T-cell (primary cell): ENCODE data around the gene NLRX1. TPM values are rescaled to one million over a fixed set of nuclear protein-coding genes. Genes with fewer than 3 reads are reported as not detected.
A peak's percentile ranks its signal among the peaks of the same experiment; 100 is the strongest.

Experiments used
- ATAC-seq, 4 experiments: fragments of 200-7000 bp in 3 of 4; fragments of 150-1000 bp in 1 of 4; cut with Tn5 transposase; replicated peaks in 1 of 4; 1 replicate in 3 of 4; 2 replicates in 1 of 4; pipeline ENCODE4 v1.10.0; 2021; ENCODE audit warnings: moderate library complexity in 3 of 4, mild to moderate bottlenecking in 2 of 4, moderate number of reproducible peaks in 1 of 4
- CTCF ChIA-PET, 2 donors: fragments of 300-600 bp; sonication (Branson Sonifier 250); formaldehyde crosslinking; loops; one replicate each; lab custom pipeline; 2022; ENCODE audit warnings: antibody characterized with exemption in 2 of 2; lab: Charles Lee
- POLR2A ChIA-PET, 2 donors: fragments of 300-600 bp; sonication (Branson Sonifier 250); formaldehyde crosslinking; loops; one replicate each; lab custom pipeline; 2022; ENCODE audit warnings: antibody characterized with exemption in 2 of 2; lab: Charles Lee
- DNase-seq, 35 experiments: peaks; one replicate each; pipeline versions ENCODE4 v3.0.0 to v3.0.0-alpha.2; 2013 to 2023
- H3K27ac ChIP-seq: one replicate; pipeline ENCODE4 v1.5.1; 2013; ENCODE audit warnings: low read length
- H3K27me3 ChIP-seq, 2 experiments: replicated peaks in 1 of 2; 1 replicate in 1 of 2; 2 replicates in 1 of 2; pipeline versions ENCODE4 v1.6.1 to v1.7.0; 2013; ENCODE audit warnings: low read length in 1 of 2, mixed read lengths in 1 of 2; ENCODE audit not compliant: control insufficient read depth in 2 of 2, insufficient read depth in 2 of 2; ENCODE audit errors: extremely low read depth in 1 of 2
- H3K36me3 ChIP-seq, 2 donors: 1 replicate in 1 of 2; 2 replicates in 1 of 2; pipeline versions ENCODE4 v1.6.1 to v1.7.0; 2013; ENCODE audit warnings: low read length in 1 of 2; ENCODE audit not compliant: control insufficient read depth in 2 of 2, insufficient read depth in 1 of 2; ENCODE audit errors: extremely low read depth in 1 of 2
- H3K4me1 ChIP-seq, 2 experiments: 1 replicate in 1 of 2; 2 replicates in 1 of 2; pipeline versions ENCODE4 v1.6.1 to v1.7.0; 2013; ENCODE audit warnings: low read length in 2 of 2, mixed read lengths in 1 of 2; ENCODE audit not compliant: insufficient read depth in 2 of 2, control insufficient read depth in 1 of 2; ENCODE audit errors: extremely low read depth in 1 of 2
- H3K4me3 ChIP-seq, 2 donors: 1 replicate in 1 of 2; 2 replicates in 1 of 2; pipeline versions ENCODE4 v1.5.1 to v1.7.0; 2013; ENCODE audit warnings: mild to moderate bottlenecking in 2 of 2, low read length in 1 of 2, moderate library complexity in 1 of 2; ENCODE audit not compliant: control insufficient read depth in 1 of 2; ENCODE audit errors: extremely low read depth in 1 of 2
- H3K9me3 ChIP-seq: 2 replicates; pipeline ENCODE4 v1.7.0; 2013
- H3K27ac Mint-ChIP-seq, 2 donors: one replicate each; pipeline ENCODE4 v1.8.0; 2020 to 2021; ENCODE audit warnings: mild to moderate bottlenecking in 2 of 2, mixed read lengths in 2 of 2
- H3K27me3 Mint-ChIP-seq, 2 donors: one replicate each; pipeline ENCODE4 v1.8.0; 2021 to 2022; ENCODE audit warnings: mixed read lengths in 2 of 2
- H3K36me3 Mint-ChIP-seq: one replicate; pipeline ENCODE4 v1.8.0; 2021; ENCODE audit warnings: mixed read lengths
- H3K4me1 Mint-ChIP-seq, 3 donors: one replicate each; pipeline ENCODE4 v1.8.0; 2020 to 2022; ENCODE audit warnings: mixed read lengths in 3 of 3, mild to moderate bottlenecking in 1 of 3
- H3K4me3 Mint-ChIP-seq, 3 donors: one replicate each; pipeline ENCODE4 v1.8.0; 2020 to 2022; ENCODE audit warnings: mild to moderate bottlenecking in 3 of 3, mixed read lengths in 3 of 3, moderate library complexity in 3 of 3
- H3K9me3 Mint-ChIP-seq, 3 donors: one replicate each; pipeline ENCODE4 v1.8.0; 2020 to 2022; ENCODE audit warnings: mixed read lengths in 3 of 3
- WGBS: methylation state at CpG from one replicate; pipeline ENCODE4 v1.1.5; 2013; ENCODE audit warnings: missing lambda C conversion rate; ENCODE audit not compliant: insufficient coverage; 5-methylcytosine and 5-hydroxymethylcytosine counted together
- total RNA-seq, 35 experiments: library from RNA in 6 of 35; stranded (reverse) in 6 of 35; fragments of 120-200 nt in 1 of 35; gene quantifications; one replicate each; pipeline versions ENCODE4 v1.2.1 to v1.2.4 and lab custom pipeline; 2013 to 2026

NLRX1 gene
- total RNA-seq, 5 donors from 2014 or later (not counting 1 experiment from before 2014, with no cell fraction given), result 6.5 to 12.8 (median 11.6) TPM

GRCh38 chr11:119167933-119168332 is 592 bp upstream of the NLRX1 start:
- ATAC-seq (no peak), DNase-seq (no peak)
- no peaks in the 10 kb centered on the region for H3K9me3 ChIP-seq
- H3K27ac ChIP-seq, result peak overlapping the region; percentile 59
- H3K36me3 ChIP-seq, result peaks cover 0 to under 1% of the 10 kb centered on the region in 2 donors
- Mint-ChIP-seq H3K27ac (peak overlapping the region in 1 of 2 donors; percentile 55), H3K9me3 (no peaks in the 10 kb centered on the region), H3K36me3 (no peaks in the 10 kb centered on the region), H3K4me1 (peaks cover 6 to 20% (median 8%) of the 10 kb centered on the region in 3 donors), H3K4me3 (peak overlapping the region; percentile 65 to 85 (median 81)), H3K27me3 (no peaks in the 10 kb centered on the region)
- ChIA-PET CTCF (no interaction called here), POLR2A (no interaction called here)
- peaks cover 0 to 2% of the 10 kb centered on the region in 2 experiments for H3K27me3 ChIP-seq
- no peak overlapping the region for H3K4me3 ChIP-seq
- H3K4me1 ChIP-seq, result peaks cover 0 to 14% of the 10 kb centered on the region in 2 experiments
- 87% methylated on average over 3 of the region's 6 CpGs for WGBS

GRCh38 chr11:119169282-119169719 is 776 bp downstream of the NLRX1 start:
- Mint-ChIP-seq H3K27me3 (no peaks in the 10 kb centered on the region), H3K9me3 (no peaks in the 10 kb centered on the region), H3K27ac (peak overlapping the region; percentile 73 to 78), H3K4me1 (peaks cover 7 to 20% (median 8%) of the 10 kb centered on the region in 3 donors), H3K4me3 (peak overlapping the region; percentile 81 to 86 (median 85)), H3K36me3 (peaks cover 4% of the 10 kb centered on the region)
- H3K36me3 ChIP-seq, result peaks cover 3 to 4% of the 10 kb centered on the region in 2 donors
- peak overlapping the region; percentile 77 to 85 for H3K4me3 ChIP-seq
- no peaks in the 10 kb centered on the region for H3K27me3 ChIP-seq
- H3K27ac ChIP-seq, result peak overlapping the region; percentile 55
- 19% methylated on average over 15 of the region's 15 CpGs for WGBS
- POLR2A ChIA-PET, result no interaction called here
- ATAC-seq (peak; percentile 30 to 39 (median 36)), DNase-seq (peak in 18 of 35 experiments; percentile 4 to 39 (median 15))
- peaks cover 0 to 14% of the 10 kb centered on the region in 2 experiments for H3K4me1 ChIP-seq
- CTCF ChIA-PET, result interaction anchor here (0.5 to 1.5 kb wide), 10 partner anchors 10 to 1896 kb away, joined by 3 to 10 read pairs (median 4); partner anchors contain the start of gene CBL (in 1 of the 2)
- no peaks in the 10 kb centered on the region for H3K9me3 ChIP-seq

GRCh38 chr11:119172513-119172912 is 4.0 kb downstream of the NLRX1 start:
- H3K27me3 ChIP-seq, result no peaks in the 10 kb centered on the region
- no peaks in the 10 kb centered on the region for H3K9me3 ChIP-seq
- peaks cover under 1 to 15% of the 10 kb centered on the region in 2 experiments for H3K4me1 ChIP-seq
- H3K27me3 Mint-ChIP-seq, result no peaks in the 10 kb centered on the region
- ATAC-seq, result no peak
- H3K27ac ChIP-seq, result no peak overlapping the region
- no peak overlapping the region for H3K27ac Mint-ChIP-seq
- WGBS, result 83% methylated on average over 1 of the region's 2 CpGs
- peaks cover 12 to 13% of the 10 kb centered on the region in 2 donors for H3K36me3 ChIP-seq
- H3K4me1 Mint-ChIP-seq, result peaks cover 8 to 22% (median 11%) of the 10 kb centered on the region in 3 donors
- ChIA-PET POLR2A (no interaction called here), CTCF (no interaction called here)
- no peak for DNase-seq
- H3K9me3 Mint-ChIP-seq, result no peaks in the 10 kb centered on the region
- H3K36me3 Mint-ChIP-seq, result peaks cover 14% of the 10 kb centered on the region
- H3K4me3 ChIP-seq, result no peak overlapping the region
- no peak overlapping the region for H3K4me3 Mint-ChIP-seq

GRCh38 chr11:119173453-119173852 is 4.9 kb downstream of the NLRX1 start:
- H3K27ac ChIP-seq, result no peak overlapping the region
- Mint-ChIP-seq H3K9me3 (no peaks in the 10 kb centered on the region), H3K4me3 (no peak overlapping the region), H3K27me3 (no peaks in the 10 kb centered on the region), H3K36me3 (peaks cover 17% of the 10 kb centered on the region), H3K27ac (no peak overlapping the region), H3K4me1 (peaks cover 13 to 24% (median 21%) of the 10 kb centered on the region in 3 donors)
- H3K4me3 ChIP-seq, result no peak overlapping the region
- H3K4me1 ChIP-seq, result peaks cover 9 to 19% of the 10 kb centered on the region in 2 experiments
- DNase-seq, result no peak
- POLR2A ChIA-PET, result no interaction called here
- 98% methylated on average over 21 of the region's 21 CpGs for WGBS
- no peak for ATAC-seq
- H3K9me3 ChIP-seq, result no peaks in the 10 kb centered on the region
- H3K36me3 ChIP-seq, result peaks cover 12 to 13% of the 10 kb centered on the region in 2 donors
- CTCF ChIA-PET, result interaction anchor here in 1 of 2 donors (1.3 kb wide), 1 partner anchor 23 kb away, joined by 3 read pairs; no protein-coding TSS in a partner anchor
- no peaks in the 10 kb centered on the region for H3K27me3 ChIP-seq

- Mint-ChIP-seq H3K4me1 (peaks cover 6 to 15% (median 13%) of the 10 kb centered on the region in 3 donors), H3K36me3 (peaks cover 21% of the 10 kb centered on the region), H3K27me3 (no peaks in the 10 kb centered on the region), H3K4me3 (no peak overlapping the region), H3K27ac (no peak overlapping the region), H3K9me3 (no peaks in the 10 kb centered on the region)
- Histone ChIP-seq H3K9me3 (no peaks in the 10 kb centered on the region), H3K27ac (no peak overlapping the region), H3K27me3 (no peaks in the 10 kb centered on the region), H3K4me3 (no peak overlapping the region), H3K4me1 (peaks cover 9 to 16% of the 10 kb centered on the region in 2 experiments), H3K36me3 (peaks cover 12 to 13% of the 10 kb centered on the region in 2 donors)
- ChIA-PET CTCF (no interaction called here), POLR2A (no interaction called here)
- ATAC-seq (no peak), DNase-seq (no peak)
- 63% methylated on average over 1 of the region's 6 CpGs for WGBS
Measured at GRCh38 chr11:119175493-119176077, 7.1 kb downstream of the NLRX1 start.

GRCh38 chr11:119178166-119178680 is 9.7 kb downstream of the NLRX1 start:
- Mint-ChIP-seq H3K27me3 (no peaks in the 10 kb centered on the region), H3K27ac (peak overlapping the region; percentile 42 to 61), H3K4me1 (peaks cover 6 to 15% (median 13%) of the 10 kb centered on the region in 3 donors), H3K4me3 (peak overlapping the region in 1 of 3 donors; percentile 30), H3K9me3 (no peaks in the 10 kb centered on the region), H3K36me3 (peaks cover 27% of the 10 kb centered on the region)
- Histone ChIP-seq H3K27me3 (no peaks in the 10 kb centered on the region), H3K27ac (no peak overlapping the region), H3K4me1 (peaks cover 9 to 16% of the 10 kb centered on the region in 2 experiments), H3K9me3 (no peaks in the 10 kb centered on the region), H3K4me3 (no peak overlapping the region), H3K36me3 (peaks cover 15 to 17% of the 10 kb centered on the region in 2 donors)
- ChIA-PET CTCF (no interaction called here), POLR2A (interaction anchor here in 1 of 2 donors (0.6 kb wide), 1 partner anchor 114 kb away, joined by 3 read pairs; no protein-coding TSS in a partner anchor)
- DNase-seq, result no peak
- ATAC-seq, result no peak
- 57% methylated on average over 1 of the region's 4 CpGs for WGBS
